ENCODE data around the gene ACER1. TPM values are rescaled to one million over a fixed set of nuclear protein-coding genes. Genes with fewer than 3 reads are reported as not detected.

The ACER1 gene
- total RNA-seq, 4 donors from 2014 or later: not detected

DNA sequence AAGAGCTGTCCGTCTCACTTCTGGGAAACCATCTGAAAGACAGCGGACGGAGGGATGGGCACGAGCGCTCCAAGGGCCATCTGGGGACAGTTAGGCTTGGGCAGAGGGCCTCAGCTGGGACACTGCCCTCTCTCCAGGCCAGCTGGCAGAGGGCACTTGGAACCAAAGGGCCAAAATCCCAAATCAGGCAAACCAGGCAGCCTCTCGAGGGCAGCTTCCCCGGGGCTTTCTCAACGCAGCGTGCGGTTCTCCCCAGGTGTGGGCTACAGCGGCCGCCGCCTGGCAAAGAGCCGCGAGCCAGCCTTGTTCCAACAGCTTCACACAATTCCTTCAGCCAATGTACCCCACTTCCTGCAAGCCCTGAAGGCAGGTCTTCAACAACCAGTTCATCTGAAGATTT lies 58.7 kb downstream of the ACER1 start:
- H3K4me3 ChIP-seq: peak overlapping the region; percentile 15 to 48 (median 44)
- ATAC-seq: peak; percentile 35 to 37
- peak overlapping the region; percentile 84 to 93 (median 90) for H3K27ac ChIP-seq
- H3K4me1 ChIP-seq: peaks cover 79% of the 10 kb centered on the region in 2 donors
- H3K9me3 ChIP-seq: no peaks in the 10 kb centered on the region
- H3K36me3 ChIP-seq: no peaks in the 10 kb centered on the region
- TF ChIP-seq POLR2A (IDR thresholded peaks at IDR 0.05): no peak
- no peak for TF ChIP-seq CTCF (IDR thresholded peaks at IDR 0.05 in 4 of 5, conservative IDR thresholded peaks at IDR 0.05 in 1 of 5)
- intact Hi-C loops (cut with DNase I; ENCODE audit: low total_unique reads) (loop anchor here (1.0 to 10.0 kb wide), 5 partner anchors 75 to 372 kb away; partner anchors contain the start of genes ALKBH7, CLPP, NDUFA11 and VMAC), in situ Hi-C loops (cut with MboI; ENCODE audit: low sequenced_read_pairs in 4 of 4) (loop anchor here in 1 of 4 donors (10.0 kb wide), 1 partner anchor 50 kb away; no protein-coding TSS in a partner anchor)
- no peaks in the 10 kb centered on the region for H3K27me3 ChIP-seq
- peak; percentile 38 to 78 for DNase-seq

DNA sequence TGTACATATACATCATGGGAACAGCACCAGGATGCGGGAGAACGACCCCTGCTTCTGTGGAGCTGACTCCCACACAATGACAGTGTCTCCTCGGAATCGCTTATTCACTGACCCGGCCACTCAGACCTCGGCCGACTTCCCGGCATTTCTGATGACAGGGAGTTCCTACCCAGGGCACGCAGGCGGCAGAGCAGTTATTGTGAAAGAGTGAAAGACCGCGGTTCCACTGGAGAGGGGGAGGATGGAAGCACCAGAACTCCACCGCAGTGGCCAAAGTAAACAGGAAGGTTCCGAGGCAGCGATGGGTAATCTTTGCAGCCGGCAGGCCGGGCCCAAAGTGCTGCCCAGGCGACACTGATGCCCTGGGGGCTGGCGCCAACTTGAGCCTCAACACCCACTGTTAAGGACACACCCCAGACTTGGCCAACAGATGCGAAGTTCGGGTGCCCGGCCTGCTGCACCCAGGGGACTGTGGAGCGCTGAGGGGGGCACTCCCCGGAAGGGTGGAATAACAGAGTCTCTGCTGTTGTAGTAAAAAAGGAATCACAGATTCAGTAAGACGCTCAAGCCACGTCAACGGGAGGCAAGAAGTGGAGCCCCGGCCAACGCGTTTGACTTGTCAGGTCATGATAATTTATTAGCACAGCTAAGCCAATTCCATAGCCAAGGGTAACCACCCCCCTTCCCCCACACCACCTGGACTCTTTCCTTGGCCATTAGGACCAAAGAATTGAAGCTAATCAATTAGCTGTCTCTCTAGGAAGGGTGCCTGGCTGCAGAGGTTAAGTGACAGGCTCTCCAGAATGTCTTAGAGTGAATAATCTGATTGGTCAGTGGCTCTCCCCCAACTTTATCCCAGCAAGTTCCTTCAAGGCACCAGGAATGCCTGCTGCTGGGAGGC lies 59.5 kb downstream of the ACER1 start:
- Histone ChIP-seq H3K27me3 (no peaks in the 10 kb centered on the region), H3K4me1 (peaks cover 79% of the 10 kb centered on the region in 2 donors), H3K9me3 (no peaks in the 10 kb centered on the region), H3K27ac (peak overlapping the region; percentile 84 to 93 (median 90)), H3K4me3 (peak overlapping the region; percentile 35 to 48 (median 44)), H3K36me3 (peaks cover 0 to 6% of the 10 kb centered on the region in 2 donors)
- ATAC-seq (peak; percentile 82 to 85), DNase-seq (peak; percentile 86 to 90)
- intact Hi-C loops (cut with DNase I; ENCODE audit: low total_unique reads): loop anchor here (1.0 to 10.0 kb wide), 4 partner anchors 35 to 219 kb away; partner anchors contain the start of gene CLPP
- in situ Hi-C loops (cut with MboI; ENCODE audit: low sequenced_read_pairs in 4 of 4): loop anchor here in 1 of 4 donors (10.0 kb wide), 1 partner anchor 49 kb away; no protein-coding TSS in a partner anchor
- no peak for TF ChIP-seq CTCF (IDR thresholded peaks at IDR 0.05 in 4 of 5, conservative IDR thresholded peaks at IDR 0.05 in 1 of 5)
- TF ChIP-seq POLR2A (IDR thresholded peaks at IDR 0.05): peak in 1 of 2 donors; percentile 33

DNA sequence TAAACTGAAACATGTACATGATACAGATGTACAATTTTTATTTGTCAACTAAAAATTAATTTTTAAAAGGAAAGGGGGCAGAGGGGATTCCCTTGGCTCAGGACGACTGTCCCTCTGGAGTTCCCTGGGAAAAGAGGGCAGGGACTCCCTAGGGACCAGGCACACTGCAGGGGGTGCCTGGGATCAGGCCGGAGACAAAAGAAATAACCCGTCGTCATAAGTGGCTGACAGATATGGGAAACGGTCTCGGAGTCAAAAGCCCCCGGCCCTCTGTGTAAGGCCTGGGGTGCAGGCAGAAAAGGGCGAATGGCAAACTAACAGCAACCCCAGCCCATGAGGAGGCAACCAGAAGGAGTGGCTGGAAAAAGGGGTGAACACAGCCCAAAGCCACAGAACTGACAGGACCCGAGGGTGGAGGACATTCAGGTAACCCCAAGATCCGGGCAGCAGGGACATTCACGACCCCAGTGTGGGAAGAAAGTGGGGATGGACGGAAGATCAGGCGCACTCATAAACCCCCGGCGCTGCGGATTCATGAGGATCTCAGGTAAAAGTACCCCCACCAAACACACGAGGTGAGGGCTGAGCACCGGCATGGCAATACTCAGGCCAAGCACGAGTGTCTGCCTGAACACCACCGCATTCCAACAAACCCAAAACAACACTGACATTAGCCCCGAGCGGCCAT lies 60.4 kb downstream of the ACER1 start:
- DNase-seq: no peak
- Histone ChIP-seq H3K4me1 (peaks cover 70 to 71% of the 10 kb centered on the region in 2 donors), H3K27ac (peak overlapping the region; percentile 84 to 93 (median 90)), H3K36me3 (peaks cover 0 to 8% of the 10 kb centered on the region in 2 donors), H3K9me3 (no peaks in the 10 kb centered on the region), H3K27me3 (no peaks in the 10 kb centered on the region), H3K4me3 (peak overlapping the region; percentile 35 to 48 (median 44))
- TF ChIP-seq POLR2A (IDR thresholded peaks at IDR 0.05): no peak
- no peak for TF ChIP-seq CTCF (IDR thresholded peaks at IDR 0.05 in 4 of 5, conservative IDR thresholded peaks at IDR 0.05 in 1 of 5)
- ATAC-seq: no peak
- in situ Hi-C loops (cut with MboI; ENCODE audit: low sequenced_read_pairs in 4 of 4) (loop anchor here in 1 of 4 donors (10.0 kb wide), 1 partner anchor 48 kb away; no protein-coding TSS in a partner anchor), intact Hi-C loops (cut with DNase I; ENCODE audit: low total_unique reads) (loop anchor here (2.0 to 10.0 kb wide), 3 partner anchors 34 to 218 kb away; partner anchors contain the start of gene CLPP)

DNA sequence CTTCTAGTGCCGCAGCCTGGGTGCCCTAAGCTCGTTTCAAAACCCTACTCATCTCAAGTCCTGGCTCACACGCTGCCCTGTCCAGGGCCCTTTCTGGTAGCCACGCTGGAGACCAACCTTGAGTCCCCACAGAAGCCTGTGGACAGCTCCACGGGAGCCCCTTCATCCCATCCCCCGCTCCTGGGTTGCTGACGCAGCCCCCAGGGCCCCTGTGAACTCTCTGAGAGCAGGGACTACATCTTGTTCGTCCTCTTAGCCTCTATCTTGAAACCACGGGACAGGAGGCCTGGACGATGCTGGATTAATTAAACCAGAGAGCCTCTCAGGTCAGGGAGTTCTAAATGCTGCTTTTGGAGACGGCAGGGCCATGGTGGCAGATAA lies 61.0 kb downstream of the ACER1 start:
- TF ChIP-seq CTCF (IDR thresholded peaks at IDR 0.05 in 4 of 5, conservative IDR thresholded peaks at IDR 0.05 in 1 of 5) (no peak), POLR2A (IDR thresholded peaks at IDR 0.05) (no peak)
- Histone ChIP-seq H3K36me3 (peaks cover 0 to 8% of the 10 kb centered on the region in 2 donors), H3K27me3 (no peaks in the 10 kb centered on the region), H3K27ac (peak overlapping the region; percentile 84 to 93 (median 90)), H3K4me3 (peak overlapping the region in 3 of 4 donors; percentile 25 to 50 (median 36)), H3K4me1 (peaks cover 64% of the 10 kb centered on the region in 2 donors), H3K9me3 (no peaks in the 10 kb centered on the region)
- ATAC-seq: peak in 1 of 2 donors; percentile 0
- intact Hi-C loops (cut with DNase I; ENCODE audit: low total_unique reads): loop anchor here (2.0 to 10.0 kb wide), 3 partner anchors 34 to 218 kb away; partner anchors contain the start of gene CLPP
- no peak for DNase-seq
- in situ Hi-C loops (cut with MboI; ENCODE audit: low sequenced_read_pairs in 4 of 4): loop anchor here in 1 of 4 donors (10.0 kb wide), 1 partner anchor 48 kb away; no protein-coding TSS in a partner anchor
